Uterus (tissue), 4 donors: Measurements from ENCODE around the gene WDR86. TPM values are rescaled to one million over a fixed set of nuclear protein-coding genes. Genes with fewer than 3 reads are reported as not detected.

Source experiments
- DNase-seq, 2 donors: peaks; one replicate each; pipeline ENCODE4 v3.0.0-alpha.2; 2019 to 2020
- H3K27ac ChIP-seq, 2 donors: fragments of 200-600 bp; sonication (generic); 1 replicate in 1 of 2; 2 replicates in 1 of 2; pipeline ENCODE4 v1.5.1; 2016 to 2018
- H3K27me3 ChIP-seq, 2 donors: fragments of 200-600 bp; sonication (generic); one replicate each; pipeline ENCODE4 v1.5.1; 2018 to 2019; ENCODE audit warnings: control low read depth in 1 of 2
- H3K36me3 ChIP-seq, 2 donors: fragments of 200-600 bp; sonication (generic); one replicate each; pipeline ENCODE4 v1.5.1; 2019; ENCODE audit warnings: control low read depth in 1 of 2
- H3K4me1 ChIP-seq, 2 donors: fragments of 200-600 bp; sonication (generic); one replicate each; pipeline ENCODE4 v1.5.1; 2018 to 2019; ENCODE audit warnings: control low read depth in 1 of 2
- H3K4me3 ChIP-seq, 2 donors: fragments of 200-600 bp; sonication (generic); 1 replicate in 1 of 2; 2 replicates in 1 of 2; pipeline ENCODE4 v1.5.1; 2018 to 2019; ENCODE audit warnings: mild to moderate bottlenecking in 1 of 2
- H3K9me3 ChIP-seq, 2 donors: fragments of 200-600 bp; sonication (generic); one replicate each; pipeline ENCODE4 v1.5.1; 2019; ENCODE audit warnings: control low read depth in 1 of 2
- POLR2A ChIP-seq, 2 donors: fragments of 450-650 bp; IDR thresholded peaks; one replicate each; pipeline ENCODE4 v1.6.1; 2016; ENCODE audit warnings: antibody characterized with exemption in 2 of 2, mild to moderate bottlenecking in 1 of 2, moderate library complexity in 1 of 2
- intact Hi-C: fragments of 100-400 bp; cut with DNase I; formaldehyde crosslinking; loops from one replicate; pipeline ENCODE4 v1.15.1; 2023; ENCODE audit warnings: low total_unique reads
- total RNA-seq, 4 donors: library from RNA; depleted of rRNA in 3 of 4; stranded (reverse); fragments of >200 nt in 3 of 4; gene quantifications; one replicate each; pipeline versions ENCODE4 v1.1.0 to v1.2.4, GENCODE V29; 2014 to 2023
- TF ChIP-seq, protein P1 (sequence below), 4 experiments: fragments of 200-600 bp in 2 of 4; fragments of 450-650 bp in 2 of 4; sonication (generic) in 2 of 4; IDR thresholded peaks; one replicate each; pipeline ENCODE4 v1.5.1; 2016 to 2019; ENCODE audit warnings: antibody characterized with exemption in 4 of 4, mild to moderate bottlenecking in 2 of 4, moderate library complexity in 1 of 4
- donor health status: DM: yes; HTN: yes; CAD: no.

Gene WDR86
- total RNA-seq, 4 donors from 2014 or later = 3.2 to 100 (median 53.4) TPM

DNA sequence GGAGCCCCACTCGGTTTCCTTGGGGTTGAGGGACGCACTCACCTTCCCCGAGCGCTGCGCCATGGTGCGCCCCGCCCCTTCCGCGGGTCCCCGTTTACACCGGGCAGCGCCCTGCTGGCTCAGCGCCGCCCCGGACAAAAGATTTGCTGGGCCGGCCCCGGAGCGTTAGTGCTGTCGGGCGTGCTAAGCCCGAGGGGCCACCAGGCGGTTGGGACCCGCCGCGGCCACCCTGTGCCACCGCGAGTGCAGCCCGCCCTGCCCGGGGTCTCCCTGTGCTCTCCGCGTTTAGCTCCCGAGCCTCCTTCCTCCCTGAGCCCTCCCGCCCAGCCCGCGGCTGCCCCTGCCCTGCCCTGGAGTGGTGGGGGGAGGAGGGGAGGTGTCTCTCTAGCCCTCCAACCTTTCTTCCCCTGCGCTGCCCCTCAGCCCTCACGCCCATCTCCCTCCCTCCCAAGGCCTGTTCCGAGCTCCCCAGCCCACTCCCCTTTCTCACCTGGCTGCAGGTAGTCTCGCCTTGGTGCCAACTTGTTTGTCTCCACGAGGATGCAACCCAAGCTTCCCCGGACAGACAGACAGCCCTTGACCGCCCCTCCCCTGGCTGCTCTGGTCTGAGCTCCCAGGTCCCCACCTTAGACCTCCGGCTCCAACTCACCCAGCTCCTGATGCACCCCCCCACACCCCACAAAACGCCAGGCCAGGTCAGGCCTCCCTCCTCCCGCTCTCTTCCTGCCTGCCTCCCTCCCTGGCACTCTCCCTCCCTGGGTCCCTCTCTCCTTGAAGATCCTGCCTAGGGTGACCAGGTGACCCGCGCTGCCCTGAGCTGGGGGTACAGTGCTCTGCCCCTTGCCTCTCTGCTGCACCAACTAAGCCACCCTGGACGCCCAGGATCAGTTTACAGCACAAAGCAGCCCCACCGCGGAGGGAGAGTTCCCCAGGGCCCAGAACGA is 30.3 kb upstream of the WDR86 start, which contains the start of gene CRYGN:
Gene CRYGN (minus strand): TSS at position 287 of the 944 bp plus-strand sequence. CDS start 224 bp downstream, at position 63.
- DNase-seq = peak in 1 of 2 donors; percentile 19
- Histone ChIP-seq H3K4me1 (peaks cover 11 to 18% of the 10 kb centered on the region in 2 donors), H3K9me3 (no peaks in the 10 kb centered on the region), H3K27me3 (no peaks in the 10 kb centered on the region), H3K27ac (peak within 1 kb of the TSS; percentile 91), H3K36me3 (no peaks in the 10 kb centered on the region), H3K4me3 (peak within 1 kb of the TSS in 1 of 2 donors; percentile 12)
- intact Hi-C loops = no loop called here
- TF ChIP-seq POLR2A (IDR thresholded peaks at IDR 0.05) = no peak
- TF ChIP-seq, protein P1, sequence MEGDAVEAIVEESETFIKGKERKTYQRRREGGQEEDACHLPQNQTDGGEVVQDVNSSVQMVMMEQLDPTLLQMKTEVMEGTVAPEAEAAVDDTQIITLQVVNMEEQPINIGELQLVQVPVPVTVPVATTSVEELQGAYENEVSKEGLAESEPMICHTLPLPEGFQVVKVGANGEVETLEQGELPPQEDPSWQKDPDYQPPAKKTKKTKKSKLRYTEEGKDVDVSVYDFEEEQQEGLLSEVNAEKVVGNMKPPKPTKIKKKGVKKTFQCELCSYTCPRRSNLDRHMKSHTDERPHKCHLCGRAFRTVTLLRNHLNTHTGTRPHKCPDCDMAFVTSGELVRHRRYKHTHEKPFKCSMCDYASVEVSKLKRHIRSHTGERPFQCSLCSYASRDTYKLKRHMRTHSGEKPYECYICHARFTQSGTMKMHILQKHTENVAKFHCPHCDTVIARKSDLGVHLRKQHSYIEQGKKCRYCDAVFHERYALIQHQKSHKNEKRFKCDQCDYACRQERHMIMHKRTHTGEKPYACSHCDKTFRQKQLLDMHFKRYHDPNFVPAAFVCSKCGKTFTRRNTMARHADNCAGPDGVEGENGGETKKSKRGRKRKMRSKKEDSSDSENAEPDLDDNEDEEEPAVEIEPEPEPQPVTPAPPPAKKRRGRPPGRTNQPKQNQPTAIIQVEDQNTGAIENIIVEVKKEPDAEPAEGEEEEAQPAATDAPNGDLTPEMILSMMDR (IDR thresholded peaks at IDR 0.05) = no peak

DNA sequence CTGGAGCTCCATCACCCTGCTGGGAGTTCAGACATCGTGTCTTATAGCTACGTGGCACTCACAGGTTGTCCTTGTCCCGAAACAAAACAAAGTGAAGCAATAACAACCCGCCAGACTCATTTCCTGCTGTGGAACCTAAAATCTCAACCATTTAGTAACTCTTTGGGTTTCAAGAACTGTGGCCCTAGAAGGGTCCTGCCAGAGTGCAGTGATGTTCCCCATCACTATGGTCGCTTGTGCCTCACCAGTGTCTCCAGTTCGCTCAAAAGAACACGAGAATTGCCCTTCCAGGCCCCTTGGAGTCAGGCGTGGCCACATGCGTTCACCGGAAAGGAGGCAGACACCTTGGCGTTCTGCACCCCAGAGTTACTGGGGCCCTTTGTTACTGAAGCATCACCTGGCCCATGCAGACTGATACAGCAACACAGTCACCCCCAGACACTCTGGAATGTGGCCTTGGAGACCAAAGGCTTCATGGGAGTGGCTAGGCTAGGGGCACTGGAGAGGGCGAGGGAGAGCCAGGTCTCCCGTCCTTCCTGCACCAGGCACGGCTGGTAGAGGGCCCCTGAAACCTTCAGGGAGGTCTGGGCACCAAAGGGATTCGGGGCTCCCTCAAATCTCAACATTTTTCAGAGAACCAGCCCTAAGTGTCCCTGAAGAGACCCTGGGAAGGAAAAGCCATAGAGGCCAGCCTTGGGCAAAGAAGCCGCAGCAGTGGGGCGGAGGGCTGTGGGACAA is 29.2 kb upstream of the WDR86 start:
- intact Hi-C loops = no loop called here
- H3K4me3 ChIP-seq = no peak overlapping the region
- H3K27ac ChIP-seq = peak overlapping the region; percentile 79 to 91
- H3K4me1 ChIP-seq = peaks cover 11 to 18% of the 10 kb centered on the region in 2 donors
- no peaks in the 10 kb centered on the region for H3K36me3 ChIP-seq
- H3K27me3 ChIP-seq = no peaks in the 10 kb centered on the region
- TF ChIP-seq, protein P1 (IDR thresholded peaks at IDR 0.05) = no peak
- DNase-seq = peak in 1 of 2 donors; percentile 9
- H3K9me3 ChIP-seq = no peaks in the 10 kb centered on the region

DNA sequence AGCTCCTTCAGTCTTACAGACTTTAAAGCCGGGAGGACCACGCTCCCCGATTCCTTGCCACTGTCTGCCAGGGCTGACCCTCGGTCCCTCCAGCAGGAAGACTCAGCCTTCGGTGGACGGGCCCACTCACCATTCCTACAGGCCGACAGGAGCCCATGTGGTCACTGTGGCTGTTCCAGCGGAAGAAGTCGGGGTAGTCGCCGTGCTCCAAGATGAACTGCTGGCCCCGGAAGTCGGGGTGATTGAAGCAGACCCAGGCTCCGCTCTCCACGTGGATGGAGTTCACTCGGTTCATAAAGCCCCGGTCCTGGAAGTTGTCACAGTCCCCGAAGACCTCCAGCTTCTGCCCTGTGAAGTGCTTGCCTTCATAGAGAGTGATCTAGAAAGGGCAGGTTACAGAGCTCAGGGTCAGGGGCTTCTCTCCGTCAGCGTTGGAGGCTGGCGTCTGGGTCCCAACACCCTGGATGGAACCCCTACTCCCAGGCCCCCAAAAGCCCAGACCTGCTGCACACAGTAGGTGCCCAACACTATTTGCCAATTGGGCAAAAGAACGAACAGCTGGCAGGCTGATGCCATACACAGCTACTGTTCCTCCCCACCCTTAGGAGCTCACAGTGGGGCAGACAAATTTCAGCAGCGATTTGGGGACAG is 28.2 kb upstream of the WDR86 start:
- no peaks in the 10 kb centered on the region for H3K9me3 ChIP-seq
- H3K27me3 ChIP-seq = no peaks in the 10 kb centered on the region
- intact Hi-C loops = no loop called here
- H3K36me3 ChIP-seq = no peaks in the 10 kb centered on the region
- DNase-seq = no peak
- no peak overlapping the region for H3K4me3 ChIP-seq
- H3K4me1 ChIP-seq = peaks cover 11 to 18% of the 10 kb centered on the region in 2 donors
- TF ChIP-seq POLR2A (IDR thresholded peaks at IDR 0.05) = no peak
- TF ChIP-seq, protein P1 (IDR thresholded peaks at IDR 0.05) = no peak
- peak overlapping the region; percentile 77 to 79 for H3K27ac ChIP-seq

DNA sequence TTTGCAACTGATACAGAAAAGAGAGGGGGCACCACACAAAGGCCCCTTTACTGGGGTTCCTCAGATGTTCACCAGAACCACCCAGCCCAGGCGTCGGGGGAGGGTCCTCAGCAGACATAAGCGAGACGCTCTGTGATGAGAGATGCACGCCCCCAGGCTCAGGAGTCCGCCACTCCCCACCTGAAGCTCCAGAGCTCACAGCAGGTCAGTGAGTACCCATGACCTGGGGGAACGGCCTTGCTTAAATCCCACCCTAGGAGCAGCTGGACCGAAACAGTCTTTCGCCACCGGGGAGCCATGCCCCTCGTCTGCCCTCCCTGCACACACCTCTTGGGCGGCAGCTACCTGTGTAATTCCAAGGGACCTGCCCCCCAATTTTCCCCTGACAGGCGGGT is 27.3 kb upstream of the WDR86 start:
- no peaks in the 10 kb centered on the region for H3K27me3 ChIP-seq
- no peaks in the 10 kb centered on the region for H3K9me3 ChIP-seq
- no peak overlapping the region for H3K4me3 ChIP-seq
- H3K4me1 ChIP-seq = peaks cover 9 to 18% of the 10 kb centered on the region in 2 donors
- intact Hi-C loops = no loop called here
- no peak for DNase-seq
- H3K27ac ChIP-seq = peak overlapping the region; percentile 77 to 79
- H3K36me3 ChIP-seq = no peaks in the 10 kb centered on the region
- TF ChIP-seq, protein P1 (IDR thresholded peaks at IDR 0.05) = no peak
- no peak for TF ChIP-seq POLR2A (IDR thresholded peaks at IDR 0.05)
